LNCAP (cell line): ENCODE data around the gene NLRP1.

ENCODE experiments used
- CTCF ChIP-seq: fragments of 450-650 bp; IDR thresholded peaks from 2 replicates; pipeline ENCODE4 v1.5.1; 2017; ENCODE audit warnings: mild to moderate bottlenecking

The NLRP1 gene

GRCh38 chr17:5621026-5621425, 36.7 kb upstream of the NLRP1 start:
- TF ChIP-seq CTCF: no peak

- TF ChIP-seq CTCF: no peak
Measured at GRCh38 chr17:5619088-5619740, 34.9 kb upstream of the NLRP1 start.

- TF ChIP-seq CTCF: no peak
Measured at GRCh38 chr17:5618476-5618875, 34.2 kb upstream of the NLRP1 start.

GRCh38 chr17:5615476-5615875, 31.2 kb upstream of the NLRP1 start:
- TF ChIP-seq CTCF: no peak

- no peak for TF ChIP-seq CTCF
Measured at GRCh38 chr17:5610956-5611355, 26.6 kb upstream of the NLRP1 start.

GRCh38 chr17:5608399-5609112, 24.2 kb upstream of the NLRP1 start:
- no peak for TF ChIP-seq CTCF

GRCh38 chr17:5607946-5608345, 23.6 kb upstream of the NLRP1 start:
- no peak for TF ChIP-seq CTCF
